ENCODE measurements around the gene CEP112. TPM values are rescaled to one million over a fixed set of nuclear protein-coding genes. Genes with fewer than 3 reads are reported as not detected.

The CEP112 gene
- total and polyA plus RNA-seq, 8 donors, result 15.1 to 23.8 (median 19.7) TPM

DNA sequence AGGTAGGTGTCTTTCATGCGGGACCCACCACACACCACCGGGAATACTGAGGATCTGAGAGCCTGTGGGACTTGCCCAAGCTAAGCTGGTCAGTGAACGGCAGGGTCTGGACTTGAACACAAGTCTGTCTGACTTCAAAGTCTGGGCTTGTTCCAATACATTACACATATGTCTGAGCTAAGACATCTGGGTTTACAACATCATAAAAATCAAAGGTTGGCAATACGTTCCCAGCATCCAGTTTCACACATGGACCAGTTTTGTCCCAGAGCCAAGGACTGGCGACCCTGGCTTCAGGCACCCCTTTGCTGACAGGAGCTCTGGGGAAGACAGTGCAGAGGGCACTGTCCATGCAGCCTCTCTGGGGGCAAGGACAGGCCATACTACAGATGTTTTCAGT is 602.6 kb downstream of the CEP112 start:
- ATAC-seq (no peak), DNase-seq (no peak)
- Histone ChIP-seq H3K4me1 (peaks cover 13 to 15% of the 10 kb centered on the region in 2 donors), H3K4me3 (no peak overlapping the region), H3K36me3 (no peaks in the 10 kb centered on the region), H3K9me3 (no peaks in the 10 kb centered on the region), H3K27me3 (no peaks in the 10 kb centered on the region), H3K27ac (no peak overlapping the region)
- intact Hi-C loops (cut with DNase I), result no loop called here
- TF ChIP-seq CTCF (IDR thresholded peaks at IDR 0.05), result no peak

DNA sequence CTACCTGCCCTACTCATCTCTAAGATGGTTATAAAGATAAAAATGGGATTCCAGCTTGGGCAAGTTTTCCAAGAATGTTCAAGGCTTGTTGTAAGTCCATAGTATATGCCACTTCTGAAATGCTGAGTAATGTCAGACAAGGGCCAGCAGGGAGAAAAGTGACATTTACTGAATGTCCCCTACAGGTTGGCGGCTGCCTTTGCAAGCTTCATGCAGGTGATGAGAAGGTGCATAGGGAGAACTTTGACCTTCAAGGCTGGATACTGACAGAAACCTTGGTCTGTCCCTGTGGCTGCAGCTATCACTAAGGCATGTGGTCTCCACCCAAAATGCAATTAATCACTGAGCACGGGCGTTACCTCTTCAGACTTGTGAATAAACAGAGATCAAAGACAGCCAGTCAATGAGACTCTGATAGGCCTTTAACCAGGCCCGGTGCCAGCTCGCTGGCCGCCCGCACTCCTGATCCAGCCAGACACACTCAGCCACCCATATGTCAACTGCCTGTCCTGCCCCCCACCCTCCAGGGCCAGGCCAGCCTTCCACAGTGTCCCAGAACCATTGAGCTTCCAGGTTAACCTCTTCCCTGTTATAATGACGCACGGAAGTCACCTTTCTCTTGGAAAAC is 603.6 kb downstream of the CEP112 start:
- peak in 1 of 2 donors; percentile 22 for TF ChIP-seq CTCF (IDR thresholded peaks at IDR 0.05)
- ATAC-seq (peak; percentile 92), DNase-seq (peak in 3 of 4 donors; percentile 49 to 83 (median 78))
- H3K36me3 ChIP-seq, result no peaks in the 10 kb centered on the region
- H3K27me3 ChIP-seq, result no peaks in the 10 kb centered on the region
- no peak overlapping the region for H3K4me3 ChIP-seq
- H3K9me3 ChIP-seq, result no peaks in the 10 kb centered on the region
- intact Hi-C loops (cut with DNase I), result no loop called here
- no peak overlapping the region for H3K27ac ChIP-seq
- H3K4me1 ChIP-seq, result peaks cover 13 to 15% of the 10 kb centered on the region in 2 donors

DNA sequence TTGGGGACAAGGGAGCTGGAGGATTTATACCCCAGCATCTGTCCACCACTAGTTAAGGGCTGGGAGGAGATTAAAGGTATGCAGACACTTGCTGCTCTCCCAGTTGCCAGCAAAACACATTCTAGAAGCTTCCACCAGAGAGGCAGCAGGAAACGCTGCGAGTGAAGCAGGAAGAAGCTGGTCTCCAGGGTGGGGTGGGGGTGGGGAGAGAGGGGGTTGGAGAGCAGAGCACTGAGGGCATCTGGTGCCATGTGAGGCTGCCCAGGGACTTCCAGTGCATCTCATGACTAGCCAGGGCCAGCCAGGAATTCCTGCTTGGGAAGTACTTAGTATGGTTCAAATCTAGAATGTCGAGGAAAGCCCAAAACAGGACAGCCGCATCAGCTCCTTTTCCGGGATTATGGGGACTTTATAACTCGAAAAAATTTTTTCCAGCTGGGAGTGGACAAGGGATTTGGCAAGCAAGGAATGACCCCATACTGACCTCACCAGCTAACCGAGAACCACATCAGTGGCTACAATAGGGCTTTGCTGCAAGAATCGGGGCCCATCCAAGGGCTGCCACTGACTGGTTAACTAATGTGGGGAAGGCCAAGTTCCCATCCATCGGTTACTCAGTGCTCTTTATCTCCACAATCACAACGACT is 604.3 kb downstream of the CEP112 start:
- ATAC-seq (peak; percentile 31), DNase-seq (no peak)
- Histone ChIP-seq H3K4me3 (no peak overlapping the region), H3K27me3 (no peaks in the 10 kb centered on the region), H3K36me3 (no peaks in the 10 kb centered on the region), H3K4me1 (peaks cover 13 to 15% of the 10 kb centered on the region in 2 donors), H3K9me3 (no peaks in the 10 kb centered on the region), H3K27ac (peak overlapping the region in 1 of 2 donors; percentile 39)
- TF ChIP-seq CTCF (IDR thresholded peaks at IDR 0.05), result no peak
- intact Hi-C loops (cut with DNase I), result no loop called here

- no peak for ATAC-seq
- TF ChIP-seq CTCF (IDR thresholded peaks at IDR 0.05), result no peak
- DNase-seq, result no peak
- no peak overlapping the region for H3K27ac ChIP-seq
- H3K4me3 ChIP-seq, result no peak overlapping the region
- peaks cover 13 to 15% of the 10 kb centered on the region in 2 donors for H3K4me1 ChIP-seq
- H3K36me3 ChIP-seq, result no peaks in the 10 kb centered on the region
- H3K27me3 ChIP-seq, result no peaks in the 10 kb centered on the region
- intact Hi-C loops (cut with DNase I), result no loop called here
- H3K9me3 ChIP-seq, result no peaks in the 10 kb centered on the region
Measured at GRCh38 chr17:65586899-65587298, 605.0 kb downstream of the CEP112 start.

Other genes with a start within 250 kb of the CEP112 start
- 1 to 10 TPM; 1.3 to 2.7 TPM for gene APOH, start 37.3 kb upstream of the CEP112 start, total RNA-seq
- gene APOH, start 37.3 kb upstream of the CEP112 start, polyA plus RNA-seq (ENCODE audit: insufficient read length in 6 of 6), result 1 to 10 TPM; 2.1 to 5.7 (median 3.2) TPM
- gene PRKCA, start 110.5 kb upstream of the CEP112 start, total RNA-seq, result 10 to 100 TPM; 20.6 to 30.4 TPM
- 10 to 100 TPM; 16.4 to 19.4 (median 17.3) TPM for gene PRKCA, start 110.5 kb upstream of the CEP112 start, polyA plus RNA-seq (ENCODE audit: insufficient read length in 6 of 6)

Data from left lung (tissue), 10 donors.